ENCODE data around the gene PAN2. TPM values are rescaled to one million over a fixed set of nuclear protein-coding genes. Genes with fewer than 3 reads are reported as not detected.

PAN2 gene
- total RNA-seq, 1 donor from 2014 or later: 93.5 TPM

DNA sequence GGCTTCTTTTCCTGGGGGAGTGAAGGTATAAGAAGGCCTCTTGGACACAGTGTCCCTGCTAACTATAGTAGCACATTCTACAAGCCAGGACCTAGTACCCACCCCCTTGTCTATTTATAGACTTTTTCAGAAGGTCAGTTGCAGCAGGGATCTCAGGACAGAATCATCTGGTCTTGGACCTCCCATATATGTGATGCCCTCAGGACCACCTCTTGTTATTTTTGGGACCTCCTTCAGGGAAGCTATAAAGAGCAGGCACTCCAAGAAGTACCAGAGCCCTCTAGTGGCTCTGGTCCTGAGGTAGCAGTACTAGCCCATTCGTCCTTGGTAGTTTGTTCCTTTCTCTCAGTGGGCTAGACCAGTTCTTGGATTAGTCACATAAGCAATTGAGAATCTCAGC lies 62.8 kb downstream of the PAN2 start:
- DNase-seq (no peak), ATAC-seq (no peak)
- Histone ChIP-seq H3K27ac (no peak overlapping the region), H3K27me3 (ENCODE audit: low read depth) (no peaks in the 10 kb centered on the region), H3K9me3 (no peaks in the 10 kb centered on the region), H3K36me3 (peaks cover 72% of the 10 kb centered on the region), H3K4me3 (no peak overlapping the region), H3K4me1 (peaks cover 15% of the 10 kb centered on the region)
- intact Hi-C loops (cut with DNase I): no loop called here
- TF ChIP-seq, protein P1, sequence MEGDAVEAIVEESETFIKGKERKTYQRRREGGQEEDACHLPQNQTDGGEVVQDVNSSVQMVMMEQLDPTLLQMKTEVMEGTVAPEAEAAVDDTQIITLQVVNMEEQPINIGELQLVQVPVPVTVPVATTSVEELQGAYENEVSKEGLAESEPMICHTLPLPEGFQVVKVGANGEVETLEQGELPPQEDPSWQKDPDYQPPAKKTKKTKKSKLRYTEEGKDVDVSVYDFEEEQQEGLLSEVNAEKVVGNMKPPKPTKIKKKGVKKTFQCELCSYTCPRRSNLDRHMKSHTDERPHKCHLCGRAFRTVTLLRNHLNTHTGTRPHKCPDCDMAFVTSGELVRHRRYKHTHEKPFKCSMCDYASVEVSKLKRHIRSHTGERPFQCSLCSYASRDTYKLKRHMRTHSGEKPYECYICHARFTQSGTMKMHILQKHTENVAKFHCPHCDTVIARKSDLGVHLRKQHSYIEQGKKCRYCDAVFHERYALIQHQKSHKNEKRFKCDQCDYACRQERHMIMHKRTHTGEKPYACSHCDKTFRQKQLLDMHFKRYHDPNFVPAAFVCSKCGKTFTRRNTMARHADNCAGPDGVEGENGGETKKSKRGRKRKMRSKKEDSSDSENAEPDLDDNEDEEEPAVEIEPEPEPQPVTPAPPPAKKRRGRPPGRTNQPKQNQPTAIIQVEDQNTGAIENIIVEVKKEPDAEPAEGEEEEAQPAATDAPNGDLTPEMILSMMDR (IDR thresholded peaks at IDR 0.05): peak; percentile 16

GRCh38 chr12:56267443-56268071 lies 66.2 kb downstream of the PAN2 start:
- TF ChIP-seq, protein P1 (IDR thresholded peaks at IDR 0.05): no peak
- ATAC-seq: peak; percentile 19 to 20

GRCh38 chr12:56266693-56267442 lies 66.9 kb downstream of the PAN2 start, which contains the start of gene COQ10A:
Gene COQ10A (plus strand): TSS chr12:56266942. CDS start chr12:56267119, 177 bp downstream.
- H3K27me3 ChIP-seq (ENCODE audit: low read depth): no peaks in the 10 kb centered on the region
- H3K4me3 ChIP-seq: peak within 1 kb of the TSS; percentile 67
- peaks cover 18% of the 10 kb centered on the region for H3K4me1 ChIP-seq
- TF ChIP-seq, protein P1 (IDR thresholded peaks at IDR 0.05): peak; percentile 50
- DNase-seq (peak; percentile 93), ATAC-seq (peak; percentile 98)
- intact Hi-C loops (cut with DNase I): no loop called here
- peaks cover 30% of the 10 kb centered on the region for H3K36me3 ChIP-seq
- peak within 1 kb of the TSS; percentile 93 for H3K27ac ChIP-seq
- no peaks in the 10 kb centered on the region for H3K9me3 ChIP-seq

More at GRCh38 chr12:56267443-56268071, 66.2 kb downstream of the PAN2 start:
- Histone ChIP-seq H3K36me3 (peaks cover 37% of the 10 kb centered on the region), H3K9me3 (no peaks in the 10 kb centered on the region), H3K27ac (peak overlapping the region; percentile 93), H3K4me3 (peak overlapping the region; percentile 67), H3K4me1 (peaks cover 18% of the 10 kb centered on the region), H3K27me3 (ENCODE audit: low read depth) (no peaks in the 10 kb centered on the region)
- no peak for DNase-seq
- intact Hi-C loops (cut with DNase I): no loop called here

Other genes starting within 250 kb of the PAN2 start
- gene PA2G4, start 229.4 kb downstream of the PAN2 start, total RNA-seq: 69.4 TPM
- gene RPL41, start 217.4 kb downstream of the PAN2 start, total RNA-seq: 2,837 TPM
- gene ZC3H10, start 215.7 kb downstream of the PAN2 start, total RNA-seq: 12.5 TPM
- 114 TPM for gene ESYT1, start 205.7 kb downstream of the PAN2 start, total RNA-seq
- gene MYL6B, start 181.4 kb downstream of the PAN2 start, total RNA-seq: 21.4 TPM
- 1,292 TPM for gene MYL6, start 175.6 kb downstream of the PAN2 start, total RNA-seq
- 115 TPM for gene SMARCC2, start 144.5 kb downstream of the PAN2 start, total RNA-seq
- 49.8 TPM for gene RNF41, start 112.1 kb downstream of the PAN2 start, total RNA-seq
- gene NABP2, start 109.7 kb downstream of the PAN2 start, total RNA-seq: 20.9 TPM
- gene SLC39A5, start 103.9 kb downstream of the PAN2 start, total RNA-seq: not detected
- 27.8 TPM for gene ANKRD52, start 75.6 kb downstream of the PAN2 start, total RNA-seq
- 12.8 TPM for gene COQ10A, start 67.1 kb downstream of the PAN2 start, total RNA-seq
- gene CS, start 33.7 kb downstream of the PAN2 start, total RNA-seq: 175 TPM
- gene CNPY2, start 18.0 kb downstream of the PAN2 start, total RNA-seq: 91.5 TPM
- gene IL23A, start 4.9 kb upstream of the PAN2 start, total RNA-seq: 0.56 TPM
- gene STAT2, start 26.1 kb upstream of the PAN2 start, total RNA-seq: 213 TPM
- gene APOF, start 28.9 kb upstream of the PAN2 start, total RNA-seq: not detected
- 10.6 TPM for gene TIMELESS, start 115.4 kb upstream of the PAN2 start, total RNA-seq
- gene MIP, start 120.7 kb upstream of the PAN2 start, total RNA-seq: not detected
- 3.1 TPM for gene SPRYD4, start 134.6 kb upstream of the PAN2 start, total RNA-seq
- gene GLS2, start 154.2 kb upstream of the PAN2 start, total RNA-seq: 4.8 TPM
- 129 TPM for gene RBMS2, start 187.8 kb upstream of the PAN2 start, total RNA-seq